ENCODE measurements around the gene PLEKHN1. TPM values are rescaled to one million over a fixed set of nuclear protein-coding genes. Genes with fewer than 3 reads are reported as not detected.
"Not testable (repeated sequence)": the region's sequence is repeated elsewhere in the genome, so short reads cannot be mapped to it uniquely, and the experiment has no call there.

Gene PLEKHN1
- total and polyA plus RNA-seq, 2 experiments from 2014 or later = 0.36 to 0.60 TPM

GRCh38 chr1:982765-983436, 16.6 kb downstream of the PLEKHN1 start:
- no peak for DNase-seq (ENCODE audit: low read depth in 1 of 2, low spot score in 1 of 2)
- Histone ChIP-seq H3K4me3 (no peak overlapping the region), H3K36me3 (no peaks in the 10 kb centered on the region), H3K4me1 (ENCODE audit: low read depth) (peaks cover 3% of the 10 kb centered on the region), H3K27me3 (peaks cover 42% of the 10 kb centered on the region), H3K27ac (no peak overlapping the region), H3K9me3 (ENCODE audit: low read depth) (no peaks in the 10 kb centered on the region)
- no peak for TF ChIP-seq CTCF (IDR thresholded peaks at IDR 0.05; ENCODE audit: low read depth, low read length)

GRCh38 chr1:983798-984475, 17.7 kb downstream of the PLEKHN1 start:
- peak; percentile 27 to 61 for DNase-seq (ENCODE audit: low read depth in 1 of 2, low spot score in 1 of 2)

GRCh38 chr1:984476-984814, 18.2 kb downstream of the PLEKHN1 start:
- Histone ChIP-seq H3K27ac (no peak overlapping the region), H3K9me3 (ENCODE audit: low read depth) (no peaks in the 10 kb centered on the region), H3K27me3 (peaks cover 56% of the 10 kb centered on the region), H3K4me3 (peak overlapping the region; percentile 13), H3K36me3 (no peaks in the 10 kb centered on the region), H3K4me1 (ENCODE audit: low read depth) (peaks cover 3% of the 10 kb centered on the region)
- DNase-seq (ENCODE audit: low read depth in 1 of 2, low spot score in 1 of 2) = no peak
- TF ChIP-seq CTCF (IDR thresholded peaks at IDR 0.05; ENCODE audit: low read depth, low read length) = no peak

More at GRCh38 chr1:983798-984475, 17.7 kb downstream of the PLEKHN1 start:
- Histone ChIP-seq H3K27ac (no peak overlapping the region), H3K4me1 (ENCODE audit: low read depth) (peaks cover 3% of the 10 kb centered on the region), H3K27me3 (peaks cover 52% of the 10 kb centered on the region), H3K36me3 (no peaks in the 10 kb centered on the region), H3K4me3 (peak overlapping the region; percentile 13), H3K9me3 (ENCODE audit: low read depth) (no peaks in the 10 kb centered on the region)
- TF ChIP-seq CTCF (IDR thresholded peaks at IDR 0.05; ENCODE audit: low read depth, low read length) = peak; percentile 61

GRCh38 chr1:985126-985525, 18.8 kb downstream of the PLEKHN1 start:
- no peaks in the 10 kb centered on the region for H3K9me3 ChIP-seq (ENCODE audit: low read depth)
- no peak overlapping the region for H3K4me3 ChIP-seq
- DNase-seq (ENCODE audit: low read depth in 1 of 2, low spot score in 1 of 2) = no peak
- TF ChIP-seq CTCF (IDR thresholded peaks at IDR 0.05; ENCODE audit: low read depth, low read length) = no peak
- no peaks in the 10 kb centered on the region for H3K36me3 ChIP-seq
- H3K27ac ChIP-seq = no peak overlapping the region
- H3K27me3 ChIP-seq = peaks cover 63% of the 10 kb centered on the region
- H3K4me1 ChIP-seq (ENCODE audit: low read depth) = peaks cover 3% of the 10 kb centered on the region

GRCh38 chr1:988061-988460, 21.8 kb downstream of the PLEKHN1 start:
- H3K4me1 ChIP-seq (ENCODE audit: low read depth); H3K36me3 ChIP-seq; H3K4me3 ChIP-seq; DNase-seq (ENCODE audit: low read depth in 1 of 2, low spot score in 1 of 2); H3K27ac ChIP-seq; H3K9me3 ChIP-seq (ENCODE audit: low read depth): not testable (repeated sequence)
- peaks cover 70% of the 10 kb centered on the region for H3K27me3 ChIP-seq

- not testable (repeated sequence) for DNase-seq (ENCODE audit: low read depth in 1 of 2, low spot score in 1 of 2); H3K27ac ChIP-seq; H3K4me3 ChIP-seq; H3K9me3 ChIP-seq (ENCODE audit: low read depth); H3K4me1 ChIP-seq (ENCODE audit: low read depth); H3K36me3 ChIP-seq
- peaks cover 64% of the 10 kb centered on the region for H3K27me3 ChIP-seq
Observed at GRCh38 chr1:991275-991674, 25.0 kb downstream of the PLEKHN1 start.
